A549 treated with Mapracorat at 1 μM for 4 hours (cell line): ENCODE data around the gene MED20. TPM values are rescaled to one million over a fixed set of nuclear protein-coding genes. Genes with fewer than 3 reads are reported as not detected.

Experiments used
- total RNA-seq: library from RNA; stranded (reverse); fragments of 200-300 nt; extraction: Qiagen RNA extraction; gene quantifications from 5 replicates; pipeline ENCODE4 v1.2.3, GENCODE V29; 2022

MED20 gene
- 13.0 to 15.0 TPM (median 13.8 TPM) in 5 replicates for total RNA-seq

GRCh38 chr6:41920921-41921711 lies at the start of gene MED20, which contains the start of gene BYSL:
TSS of gene MED20 (minus strand) at chr6:41921139. CDS start at chr6:41921018, 121 bp downstream.
TSS of gene BYSL (plus strand) at chr6:41921499. CDS start at chr6:41921563, 64 bp downstream.

DNA sequence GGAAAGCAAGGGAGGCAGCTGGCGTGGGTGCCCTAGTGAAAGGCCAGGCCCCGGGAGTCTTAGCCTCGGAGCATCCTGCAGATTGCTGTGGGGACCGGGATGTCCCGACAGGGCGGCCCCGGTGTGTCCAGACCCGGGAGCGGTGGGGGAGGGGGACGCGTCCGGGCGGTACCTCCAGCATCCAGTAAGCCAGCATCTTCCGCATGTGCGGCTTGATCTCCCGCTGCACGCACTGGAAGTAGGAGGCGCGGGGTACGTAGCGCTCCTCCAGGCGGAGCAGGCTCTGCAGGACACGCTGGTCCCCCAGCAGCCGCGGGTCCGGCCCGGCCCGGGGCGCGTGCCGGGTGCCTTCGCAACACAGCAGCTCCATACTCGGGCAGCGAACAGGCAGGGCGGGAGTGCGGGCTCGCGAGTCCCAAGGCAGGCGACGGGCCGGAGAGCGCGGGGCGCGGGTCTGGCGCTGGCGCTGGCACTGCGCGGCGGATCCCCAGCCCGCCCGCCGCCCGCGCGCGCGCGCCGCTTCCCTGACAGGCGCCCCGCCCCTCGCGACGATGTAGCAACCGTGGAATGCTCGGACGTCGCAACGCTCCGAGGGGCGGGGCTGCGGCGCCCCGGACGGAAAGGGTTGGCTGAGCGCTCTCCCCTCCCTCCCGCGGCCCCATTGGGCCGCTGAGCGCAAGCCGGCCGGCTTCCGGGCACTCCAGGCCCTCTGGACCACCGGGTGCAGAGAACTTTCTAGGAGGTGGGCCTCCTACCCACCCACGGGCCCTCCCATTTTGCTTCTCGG lies 20.5 kb upstream of the MED20 start, which contains the start of gene CCND3:
Gene CCND3 (minus strand): TSS at position 529 of the 787 bp plus-strand sequence. CDS start 159 bp downstream, at position 370.

DNA sequence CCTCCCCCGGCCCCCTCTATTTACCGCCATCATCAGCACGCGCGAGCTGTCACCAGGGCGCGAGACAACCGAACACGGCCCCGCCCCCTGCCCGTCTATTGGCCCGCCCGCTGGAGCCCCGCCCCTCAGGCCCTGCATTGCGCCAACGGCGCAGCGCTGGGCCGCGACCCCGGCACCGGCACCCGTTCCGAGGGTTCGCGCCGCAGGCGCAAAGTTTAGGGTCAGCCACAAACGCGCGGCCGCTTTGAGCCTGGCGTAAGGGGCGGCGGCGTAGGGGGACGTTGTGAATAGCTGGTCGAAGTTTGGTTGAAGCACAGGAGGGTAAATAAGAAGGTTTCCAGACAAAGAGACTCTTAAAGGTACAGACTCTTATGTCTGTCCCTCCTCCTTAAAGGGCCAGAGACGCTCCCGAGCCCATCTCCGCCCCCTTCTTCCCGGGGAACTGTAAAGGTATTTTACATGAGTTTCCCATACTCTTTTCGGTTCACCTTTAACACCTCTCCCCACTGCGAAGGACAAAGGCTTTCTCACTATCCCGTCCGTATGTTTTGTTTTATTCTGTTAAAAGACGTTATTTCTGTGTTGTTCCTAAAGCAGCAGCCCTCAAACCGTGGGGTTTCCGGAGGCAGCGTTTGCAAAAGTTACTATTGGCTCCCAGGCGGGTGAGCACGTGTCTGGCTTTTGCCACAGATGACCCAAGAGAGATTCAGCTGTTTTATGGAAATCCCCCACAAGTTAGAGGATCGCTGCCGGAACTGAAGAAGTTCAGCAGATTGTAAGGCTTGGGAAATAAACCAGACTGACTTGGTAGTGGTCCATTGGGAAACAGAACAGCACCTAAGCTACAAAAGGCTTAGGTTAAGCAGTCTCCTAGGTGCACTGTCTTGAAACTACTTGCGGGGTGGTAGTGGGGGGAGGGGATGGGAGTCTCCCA lies 25.4 kb downstream of the MED20 start, which contains the start of gene USP49:
Gene USP49 (minus strand): TSS at position 76 of the 934 bp plus-strand sequence. CDS start 88,392 bp downstream, outside the sequence.

Other genes starting within 250 kb of the MED20 start
- gene TFEB, start 185.5 kb downstream of the MED20 start, total RNA-seq = 6.6 to 9.0 TPM (median 8.3 TPM) in 5 replicates
- gene PGC, start 173.7 kb downstream of the MED20 start, total RNA-seq = not detected in 5 replicates
- 1.9 to 3.3 TPM (median 2.7 TPM) in 5 replicates for gene FRS3, start 141.2 kb downstream of the MED20 start, total RNA-seq
- gene PRICKLE4, start 140.4 kb downstream of the MED20 start, total RNA-seq = 0.47 to 0.91 TPM (median 0.66 TPM) in 5 replicates
- 279 to 317 TPM (median 304 TPM) in 5 replicates for gene TOMM6, start 133.4 kb downstream of the MED20 start, total RNA-seq
- gene USP49, start 25.8 kb downstream of the MED20 start, total RNA-seq = 0.83 to 1.4 TPM (median 1.0 TPM) in 5 replicates
- 36.4 to 46.6 TPM (median 39.1 TPM) in 5 replicates for gene BYSL, start 360 bp upstream of the MED20 start, total RNA-seq
- gene CCND3, start 20.7 kb upstream of the MED20 start, total RNA-seq = 123 to 188 TPM (median 164 TPM) in 5 replicates
- 12.6 to 14.6 TPM (median 13.6 TPM) in 5 replicates for gene TAF8, start 129.4 kb upstream of the MED20 start, total RNA-seq
- gene C6orf132, start 221.5 kb upstream of the MED20 start, total RNA-seq = 1.9 to 3.0 TPM (median 2.5 TPM) in 5 replicates